DOHH2 (cell line): ENCODE measurements around the gene TOX3.

Source experiments
- H3F3A ChIP-seq: fragments of 200-600 bp; sonication (generic), shearing (Covaris generic); 2 replicates; pipeline ENCODE4 v1.6.0; 2016; ENCODE audit warnings: antibody characterized with exemption, mild to moderate bottlenecking; ENCODE audit not compliant: control insufficient read depth, insufficient read depth
- H3K27ac ChIP-seq: fragments of 200-600 bp; sonication (generic); 2 replicates; pipeline ENCODE4 v1.5.1; 2014; ENCODE audit warnings: low read depth, mild to moderate bottlenecking, low read length, moderate library complexity
- H3K27me3 ChIP-seq: fragments of 200-600 bp; sonication (generic); 2 replicates; pipeline ENCODE4 v1.6.1; 2014; ENCODE audit warnings: mild to moderate bottlenecking, low read length, mixed read lengths; ENCODE audit not compliant: control insufficient read depth
- H3K36me3 ChIP-seq: fragments of 200-600 bp; sonication (generic); 2 replicates; pipeline ENCODE4 v1.6.1; 2014; ENCODE audit warnings: mild to moderate bottlenecking, low read length, moderate library complexity, mixed read lengths; ENCODE audit not compliant: control insufficient read depth
- H3K4me1 ChIP-seq: fragments of 200-600 bp; sonication (generic); 2 replicates; pipeline ENCODE4 v1.6.1; 2014; ENCODE audit warnings: mild to moderate bottlenecking, low read length, mixed read lengths; ENCODE audit not compliant: control insufficient read depth
- H3K4me2 ChIP-seq: fragments of 200-600 bp; sonication (generic); 2 replicates; pipeline ENCODE4 v1.6.0; 2014; ENCODE audit warnings: mild to moderate bottlenecking, low read length, moderate library complexity
- H3K4me3 ChIP-seq: fragments of 200-600 bp; sonication (generic); 2 replicates; pipeline ENCODE4 v1.5.1; 2014; ENCODE audit warnings: mild to moderate bottlenecking, low read length, mixed read lengths
- H3K79me2 ChIP-seq: fragments of 200-600 bp; sonication (generic); 2 replicates; pipeline ENCODE4 v1.6.1; 2014; ENCODE audit warnings: mild to moderate bottlenecking, low read length, mixed read lengths; ENCODE audit not compliant: control insufficient read depth
- H3K9me2 ChIP-seq: fragments of 200-600 bp; sonication (generic); replicated peaks from 2 replicates; pipeline ENCODE4 v1.6.1; 2014; ENCODE audit warnings: mild to moderate bottlenecking, low read length, mixed read lengths; ENCODE audit not compliant: control insufficient read depth
- H3K9me3 ChIP-seq: fragments of 200-600 bp; sonication (generic); 2 replicates; pipeline ENCODE4 v1.6.1; 2014; ENCODE audit warnings: antibody characterized with exemption, low read length, mixed read lengths; ENCODE audit not compliant: control insufficient read depth, insufficient read depth
- H4K20me1 ChIP-seq: fragments of 200-600 bp; sonication (generic); 2 replicates; pipeline ENCODE4 v1.6.0; 2014; ENCODE audit warnings: low read depth, mild to moderate bottlenecking, antibody characterized with exemption, low read length, moderate library complexity; ENCODE audit not compliant: control insufficient read depth, insufficient read depth
- CTCF ChIP-seq: fragments of 200-600 bp; sonication (generic); IDR thresholded peaks from one replicate; pipeline ENCODE4 v1.5.1; 2014; ENCODE audit warnings: antibody characterized with exemption, mild to moderate bottlenecking, low read depth, low read length; ENCODE audit not compliant: poor library complexity, severe bottlenecking
- EZH2phosphoT487 ChIP-seq: fragments of 200-600 bp; sonication (generic); IDR thresholded peaks from 2 replicates; pipeline ENCODE4 v1.6.1; 2017; ENCODE audit warnings: borderline replicate concordance, mild to moderate bottlenecking, antibody characterized with exemption, low read length, moderate library complexity, mixed read lengths

The TOX3 gene

GRCh38 chr16:52488837-52489289, 58.1 kb downstream of the TOX3 start:
- no peaks in the 10 kb centered on the region for H3K79me2 ChIP-seq

GRCh38 chr16:52487849-52488457, 59.0 kb downstream of the TOX3 start:
- Histone ChIP-seq H3K4me1 (no peaks in the 10 kb centered on the region), H3K4me2 (no peak overlapping the region), H3K27me3 (no peaks in the 10 kb centered on the region), H3K79me2 (no peaks in the 10 kb centered on the region), H4K20me1 (no peaks in the 10 kb centered on the region), H3K9me3 (no peaks in the 10 kb centered on the region), H3K9me2 (no peaks in the 10 kb centered on the region), H3K4me3 (no peak overlapping the region), H3K27ac (no peak overlapping the region), H3F3A (no peaks in the 10 kb centered on the region), H3K36me3 (no peaks in the 10 kb centered on the region)
- TF ChIP-seq CTCF = no peak
- TF ChIP-seq EZH2phosphoT487 = no peak

More at GRCh38 chr16:52488837-52489289, 58.1 kb downstream of the TOX3 start:
- Histone ChIP-seq H3F3A (no peaks in the 10 kb centered on the region), H4K20me1 (no peaks in the 10 kb centered on the region), H3K36me3 (no peaks in the 10 kb centered on the region), H3K4me2 (no peak overlapping the region), H3K9me2 (no peaks in the 10 kb centered on the region), H3K4me1 (no peaks in the 10 kb centered on the region), H3K27ac (no peak overlapping the region), H3K27me3 (no peaks in the 10 kb centered on the region), H3K4me3 (no peak overlapping the region), H3K9me3 (no peaks in the 10 kb centered on the region)
- TF ChIP-seq EZH2phosphoT487 (no peak), CTCF (no peak)

- Histone ChIP-seq H3K4me2 (no peak overlapping the region), H3K9me3 (no peaks in the 10 kb centered on the region), H3K27ac (no peak overlapping the region), H3K9me2 (no peaks in the 10 kb centered on the region), H3K27me3 (no peaks in the 10 kb centered on the region), H3K79me2 (no peaks in the 10 kb centered on the region), H3K36me3 (no peaks in the 10 kb centered on the region), H3K4me1 (no peaks in the 10 kb centered on the region), H4K20me1 (no peaks in the 10 kb centered on the region), H3F3A (no peaks in the 10 kb centered on the region), H3K4me3 (no peak overlapping the region)
- TF ChIP-seq EZH2phosphoT487 (no peak), CTCF (no peak)
Measured at GRCh38 chr16:52480237-52480636, 66.7 kb downstream of the TOX3 start.
